GM18907 (cell line): ENCODE results near the gene ANKRD12.

Experiments
- ATAC-seq: cut with Tn5 transposase; IDR thresholded peaks from one replicate; pipeline ENCODE4 v1.9.1; 2021; ENCODE audit warnings: mild to moderate bottlenecking, moderate library complexity; ENCODE audit not compliant: unreplicated experiment

ANKRD12 gene

DNA sequence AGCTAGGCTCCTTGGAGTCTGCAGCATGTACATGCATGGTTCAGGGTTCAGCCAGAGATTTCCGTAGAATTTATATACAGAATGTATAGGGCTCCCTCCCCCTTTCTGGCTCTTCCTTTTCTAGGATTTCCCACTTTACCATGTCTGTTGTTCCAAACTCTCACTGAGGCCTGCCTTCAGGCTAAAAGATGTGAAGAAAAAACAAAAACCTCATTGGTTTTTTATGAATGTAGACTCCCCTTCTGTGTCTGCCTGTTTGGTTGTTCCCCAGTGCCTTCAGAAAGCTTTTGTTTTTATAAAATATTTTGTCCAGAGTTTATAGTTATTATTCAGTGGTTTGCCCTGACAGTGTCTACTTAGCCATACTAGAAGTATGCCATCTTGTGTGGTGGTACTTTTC is 30.5 kb upstream of the ANKRD12 start:
- no peak for ATAC-seq

DNA sequence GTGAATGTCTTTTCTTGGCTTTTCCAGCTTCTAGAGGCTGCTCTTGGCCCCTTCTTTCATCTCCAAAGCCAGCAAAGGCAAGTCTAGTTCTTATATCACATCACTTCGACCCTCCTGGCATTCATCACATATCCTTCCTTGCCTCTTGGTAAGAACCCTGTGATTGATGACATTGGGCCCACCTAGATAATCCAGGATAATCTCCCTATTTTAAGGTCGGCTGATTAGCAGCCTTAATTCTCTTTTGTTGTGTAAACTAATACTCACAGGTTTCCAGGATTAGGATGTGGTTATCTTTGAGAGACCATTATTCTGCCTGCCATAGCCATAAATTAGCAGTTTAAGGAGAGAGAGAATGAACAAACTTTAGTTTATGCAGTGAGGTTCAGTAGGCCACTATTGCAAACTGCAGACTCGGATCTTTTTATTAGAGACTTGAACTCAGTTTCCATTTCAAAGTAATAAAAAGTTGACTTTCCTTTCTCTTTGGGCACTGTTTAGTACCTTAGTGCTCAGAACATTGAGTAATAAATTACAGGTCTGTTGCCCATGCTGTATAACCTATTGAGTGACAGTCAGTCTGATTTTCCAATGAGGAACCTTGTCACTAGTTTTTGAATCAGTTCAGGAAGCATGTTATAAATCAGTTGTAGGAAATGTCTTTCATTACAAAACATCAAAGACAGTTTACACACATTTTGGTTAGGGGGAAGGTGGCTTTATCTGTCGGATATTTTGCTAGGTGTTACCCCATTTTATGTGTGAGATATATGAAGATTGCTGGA is 29.6 kb upstream of the ANKRD12 start:
- ATAC-seq: no peak

DNA sequence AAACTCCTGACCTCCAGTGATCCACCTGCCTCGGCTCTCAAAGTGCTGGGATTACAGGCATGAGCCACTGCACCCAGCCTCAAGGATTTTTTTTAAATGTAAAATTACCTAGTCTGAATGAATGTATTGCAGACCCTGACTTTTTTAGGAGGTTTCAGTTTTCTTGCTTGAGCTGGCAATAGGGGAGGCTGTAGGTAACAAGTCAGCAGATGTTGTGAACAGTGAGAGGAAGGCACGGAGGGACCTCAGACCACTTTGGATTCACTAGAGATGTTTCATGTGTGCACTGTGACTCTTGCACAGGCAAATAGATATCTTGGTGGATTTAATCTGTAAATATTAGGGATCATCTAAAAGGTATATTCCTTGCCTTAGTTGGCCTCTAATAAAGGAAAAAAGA is 27.7 kb upstream of the ANKRD12 start:
- ATAC-seq: no peak

DNA sequence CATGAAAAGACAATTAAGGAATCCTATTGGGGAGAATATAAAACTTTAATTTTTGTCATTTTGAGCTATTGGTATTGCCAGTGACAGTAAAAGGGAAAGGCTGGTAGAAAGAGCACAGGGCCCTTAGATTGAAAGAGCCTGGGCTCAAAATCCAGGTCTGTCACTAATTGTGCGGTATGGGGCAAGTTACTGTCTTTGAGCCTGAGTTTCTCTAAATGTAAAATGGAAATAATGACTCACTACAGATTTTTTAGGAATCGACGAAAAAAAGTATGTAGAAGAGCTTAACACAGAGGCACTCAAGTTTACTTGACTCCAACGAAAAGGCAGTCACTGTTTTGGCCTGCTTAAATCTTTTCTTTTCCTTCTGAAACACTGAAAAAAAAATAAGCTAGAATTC is 27.1 kb upstream of the ANKRD12 start:
- no peak for ATAC-seq

DNA sequence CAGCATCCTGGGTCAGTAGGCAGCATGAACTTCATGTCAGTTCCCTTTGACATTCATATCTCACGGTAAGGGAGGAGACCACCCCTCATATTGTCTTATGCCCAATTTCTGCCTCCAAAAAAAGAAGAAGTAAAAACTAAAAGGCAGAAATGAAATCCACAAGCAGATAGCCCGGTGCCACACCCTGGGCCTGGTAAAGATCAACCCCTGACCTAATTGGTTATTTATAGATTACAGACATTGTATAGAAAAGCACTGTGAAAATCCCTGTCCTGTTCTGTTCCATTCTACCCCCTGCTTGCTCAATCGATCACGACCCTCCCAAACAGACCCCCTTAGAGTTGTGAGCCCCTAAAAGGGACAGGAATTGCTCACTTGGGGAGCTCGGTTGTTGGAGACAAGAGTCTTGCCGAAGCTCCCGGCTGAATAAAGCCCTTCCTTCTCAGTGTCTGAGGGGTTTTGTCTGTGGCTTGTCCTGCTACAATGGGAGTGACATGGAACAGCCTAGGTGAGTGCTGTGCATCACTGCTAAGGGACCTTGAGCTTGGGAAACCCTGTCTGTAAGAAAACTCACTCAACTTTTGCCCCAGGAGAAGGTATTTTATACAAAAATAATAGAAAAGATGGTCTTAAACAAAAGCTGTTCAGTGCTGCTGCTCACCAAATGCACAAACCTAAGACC is 23.0 kb upstream of the ANKRD12 start:
- ATAC-seq: no peak

DNA sequence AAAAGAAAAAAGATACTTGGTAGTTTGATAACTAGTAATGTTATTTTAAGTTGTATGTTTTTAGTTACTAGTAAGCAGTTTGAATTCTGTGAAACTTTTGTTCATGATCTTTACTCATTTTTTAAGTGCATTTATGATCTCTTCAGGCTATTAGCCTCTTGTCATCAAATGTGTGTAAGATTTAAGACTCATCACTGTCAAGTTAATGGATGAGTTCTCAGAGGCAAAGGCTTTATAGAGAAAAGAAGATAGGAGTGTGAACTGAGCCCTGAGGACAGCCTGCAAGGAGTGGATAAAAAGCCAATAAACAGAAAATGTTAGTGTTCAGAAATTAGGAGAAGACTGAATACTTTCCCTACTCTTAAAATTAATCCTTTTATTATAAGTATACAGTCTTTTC is 20.6 kb upstream of the ANKRD12 start:
- ATAC-seq: no peak

DNA sequence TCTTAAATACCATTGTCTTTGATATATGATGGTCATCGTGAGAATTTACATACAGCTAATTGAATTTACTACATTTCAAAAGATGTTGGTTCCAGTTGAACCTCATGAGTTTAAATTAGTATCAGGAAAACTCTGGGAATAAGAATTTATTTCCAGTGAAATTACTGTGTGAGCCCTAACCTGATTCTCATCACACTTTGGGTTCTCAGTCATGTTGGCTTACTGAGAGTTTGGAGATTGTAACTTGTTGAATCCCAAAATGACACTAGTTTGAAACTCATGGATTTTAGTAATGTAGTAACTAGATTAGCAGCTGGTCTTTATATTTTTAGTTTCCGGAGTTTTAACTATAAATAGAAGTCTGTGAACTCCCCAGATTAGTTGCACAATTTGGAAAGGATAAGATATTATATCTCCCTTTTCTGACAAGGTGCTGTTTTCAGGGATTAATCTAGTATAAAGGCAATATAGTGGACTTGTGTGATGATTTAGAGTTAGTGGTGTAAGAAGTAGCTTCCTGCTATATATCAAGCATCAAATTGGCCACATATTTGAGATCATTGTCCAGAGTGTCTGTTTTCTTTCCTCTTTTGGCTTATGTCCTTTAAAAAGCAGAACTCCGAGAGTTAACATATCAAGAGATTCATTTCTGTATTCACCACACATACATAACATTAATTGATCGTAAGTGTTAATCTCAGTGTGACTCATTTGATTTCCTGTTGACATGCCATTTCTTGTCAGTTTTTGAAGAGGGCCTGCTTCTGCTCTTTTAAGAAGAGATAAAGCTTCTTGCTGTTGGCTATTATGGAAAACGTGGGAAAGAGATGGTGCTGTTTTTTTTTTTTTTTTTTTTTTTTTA is 18.4 kb upstream of the ANKRD12 start:
- ATAC-seq: no peak

DNA sequence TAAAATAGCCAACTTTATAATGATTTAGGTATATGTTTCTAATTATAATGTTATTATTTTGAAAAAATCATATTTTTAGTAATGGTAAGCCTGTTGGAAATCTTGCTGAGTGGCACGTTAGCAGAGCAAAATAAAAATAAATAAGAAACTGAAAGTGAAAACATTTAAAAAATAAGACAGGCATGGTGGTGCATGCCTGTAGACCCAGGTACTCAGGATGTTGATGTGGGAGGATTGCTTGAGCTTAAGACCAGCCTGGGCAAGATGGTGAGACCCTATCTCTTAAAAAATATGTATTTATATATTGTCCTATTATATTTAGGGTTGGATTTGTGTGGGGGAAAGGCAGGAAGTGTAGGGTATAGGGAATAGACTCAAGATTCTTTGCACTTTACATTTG is 15.8 kb upstream of the ANKRD12 start:
- ATAC-seq: no peak

DNA sequence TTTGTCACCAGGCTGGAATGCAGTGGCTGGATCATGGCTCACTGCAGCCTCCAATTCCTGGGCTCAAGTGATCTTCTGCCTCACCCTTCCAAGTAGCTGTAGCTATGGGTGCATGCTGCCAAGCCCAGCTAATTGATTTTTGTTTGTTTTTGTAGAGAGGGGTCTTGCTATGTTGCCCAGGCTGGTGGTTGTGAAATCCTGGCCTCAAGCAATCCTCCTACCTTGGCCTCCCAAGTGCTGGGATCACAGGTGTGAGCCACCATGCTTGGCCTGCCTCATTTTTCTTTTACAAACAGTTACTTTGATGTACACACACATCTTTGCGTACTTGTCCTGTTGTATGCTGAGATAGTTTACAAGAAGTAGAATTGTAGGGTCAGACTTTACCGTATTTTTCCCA is 13.1 kb upstream of the ANKRD12 start:
- ATAC-seq: no peak

DNA sequence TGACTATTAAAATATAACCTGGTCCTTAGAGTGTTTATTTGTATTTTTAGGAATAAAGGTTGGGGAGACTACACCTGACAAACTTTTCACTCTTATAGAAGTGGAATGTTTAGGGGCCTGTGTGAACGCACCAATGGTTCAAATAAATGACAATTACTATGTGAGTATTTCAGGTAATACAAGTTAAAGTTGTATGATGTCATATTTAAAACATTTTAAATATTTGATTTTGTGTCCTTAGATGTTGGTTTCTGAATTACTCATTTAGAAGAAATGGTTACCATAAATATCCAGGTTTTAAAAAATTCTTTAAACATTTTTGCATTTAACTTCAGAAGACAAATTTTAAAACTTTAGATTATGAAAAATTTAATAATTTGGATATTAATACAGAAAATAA is 11.8 kb upstream of the ANKRD12 start:
- no peak for ATAC-seq

DNA sequence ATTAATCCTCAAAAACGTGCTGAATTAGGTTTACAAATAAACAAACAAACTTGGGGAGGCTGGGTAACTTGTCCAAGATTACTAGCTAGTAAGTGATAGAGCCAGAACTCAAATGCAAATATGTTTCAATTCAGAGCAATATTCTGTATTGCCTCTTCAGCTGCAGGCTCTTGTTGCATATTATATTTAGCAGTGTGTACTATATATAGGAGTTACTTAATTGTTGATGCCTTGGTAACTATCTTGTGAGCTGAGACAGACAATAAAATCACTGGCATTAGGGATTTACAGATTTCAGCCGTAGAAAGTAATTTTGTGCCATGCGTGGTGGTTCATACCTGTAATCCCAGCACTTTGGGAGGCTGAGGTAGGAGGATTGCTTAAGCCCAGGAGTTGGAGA is 10.2 kb upstream of the ANKRD12 start:
- no peak for ATAC-seq

DNA sequence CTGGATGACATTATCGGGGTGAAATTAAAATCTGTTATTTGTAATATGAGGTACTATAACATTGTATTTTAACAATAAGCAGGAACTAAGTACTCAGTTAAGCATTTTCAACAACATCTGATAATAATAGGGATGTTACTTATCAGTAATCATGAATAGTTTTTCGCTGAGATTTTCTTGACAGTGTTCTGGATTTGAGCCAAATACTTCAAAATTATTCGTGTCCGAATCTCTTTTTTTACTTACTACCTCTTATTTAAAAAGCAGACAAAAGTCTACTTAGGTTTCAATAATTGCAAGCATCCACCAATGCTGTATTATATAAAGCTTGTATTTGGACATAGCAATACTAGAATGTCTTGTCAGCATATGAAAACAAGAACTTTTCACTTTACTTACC is 6.4 kb upstream of the ANKRD12 start:
- ATAC-seq: no peak

DNA sequence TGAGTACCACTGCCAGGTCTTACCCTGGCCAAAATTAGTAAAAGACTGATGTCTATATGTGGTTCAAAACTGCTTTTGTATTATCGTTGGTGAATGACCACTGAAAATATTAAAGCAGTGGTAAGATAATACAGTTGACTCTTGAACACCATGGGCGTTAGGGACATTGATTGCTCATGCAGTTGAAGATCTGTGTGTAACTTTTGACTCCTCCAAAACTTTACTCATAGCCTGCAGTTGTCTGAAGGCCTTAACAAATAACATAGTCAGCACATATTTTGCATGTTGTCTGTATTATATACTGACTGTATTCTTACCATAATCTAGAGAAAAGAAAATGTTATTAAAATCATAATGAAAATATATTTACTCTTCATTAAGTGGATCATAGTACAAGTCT is 5.8 kb upstream of the ANKRD12 start:
- ATAC-seq: no peak

DNA sequence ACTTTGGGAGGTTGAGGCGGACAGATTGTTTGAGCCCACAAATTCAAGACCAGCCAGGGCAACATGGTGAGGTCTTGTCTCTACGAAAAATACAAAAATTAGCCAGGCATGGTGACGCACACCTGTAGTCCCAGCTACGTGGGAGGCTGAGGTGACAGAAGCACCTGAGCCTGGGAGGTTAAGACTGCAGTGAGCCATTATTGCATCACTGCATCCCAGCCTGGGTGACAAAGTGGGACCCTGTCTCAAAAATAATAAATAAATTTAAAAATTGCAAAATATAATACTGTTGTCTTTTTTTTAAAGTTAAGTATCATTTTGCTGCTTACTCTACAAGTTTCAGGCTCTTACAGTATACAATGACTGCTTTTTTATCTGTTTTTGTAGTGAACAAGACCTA is 4.0 kb upstream of the ANKRD12 start:
- ATAC-seq: no peak

DNA sequence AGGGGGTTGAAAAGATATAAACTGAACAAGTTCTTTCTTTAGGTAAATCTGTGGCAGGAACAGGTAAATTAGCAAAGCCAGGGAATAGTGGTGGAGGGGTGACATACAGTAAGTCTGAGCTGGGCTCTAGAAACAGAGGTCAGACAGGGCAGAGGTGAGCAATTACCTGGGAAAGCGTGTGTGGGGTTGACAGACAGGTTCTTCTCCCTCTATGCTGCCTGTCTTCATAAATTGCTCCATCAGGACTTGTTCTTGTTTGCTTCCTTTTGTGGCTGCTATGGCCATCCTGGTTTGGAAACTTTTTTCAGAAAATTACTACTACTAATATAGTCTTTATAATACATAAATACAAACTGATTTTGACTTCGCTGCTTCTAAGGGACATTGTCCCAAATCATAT is 3.4 kb upstream of the ANKRD12 start:
- no peak for ATAC-seq

DNA sequence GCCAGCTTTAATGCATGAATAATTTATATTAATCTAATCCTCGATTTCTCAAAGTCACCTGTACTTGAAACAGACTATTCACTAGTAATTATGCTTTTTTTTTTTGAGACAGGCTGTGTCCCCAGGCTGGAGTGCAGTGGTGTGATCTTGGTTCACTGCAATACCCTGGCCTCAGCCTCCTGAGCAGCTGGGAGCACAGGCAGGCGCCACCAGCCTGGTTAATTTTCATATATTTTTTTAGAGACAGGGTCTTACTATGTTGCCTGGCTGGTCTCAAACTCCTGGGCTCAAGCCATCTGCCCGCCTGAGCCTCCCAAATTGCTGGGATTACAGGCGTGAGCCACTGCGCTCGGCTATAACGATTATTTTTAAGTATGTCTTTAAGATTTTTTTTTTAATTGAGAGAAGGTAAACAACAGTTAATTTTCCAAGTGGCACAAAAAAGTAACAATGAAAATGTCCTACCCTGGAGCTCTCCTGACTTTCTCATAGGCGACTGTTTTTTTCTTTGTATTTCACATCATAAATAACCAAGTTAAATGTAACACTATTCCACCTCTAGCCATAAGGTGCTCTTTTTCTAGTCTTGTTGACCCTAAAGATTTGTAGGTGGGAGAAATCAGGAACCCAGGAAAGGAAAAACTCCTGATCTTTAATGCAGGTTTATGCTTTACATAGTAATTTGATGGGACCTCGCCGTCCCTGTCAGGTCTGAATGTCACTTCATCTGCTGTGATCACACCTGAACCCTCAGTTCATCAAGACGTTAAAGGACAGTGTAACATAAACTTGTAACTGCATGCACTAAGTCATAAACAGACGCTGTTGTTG is 1.3 kb upstream of the ANKRD12 start:
- ATAC-seq: no peak

DNA sequence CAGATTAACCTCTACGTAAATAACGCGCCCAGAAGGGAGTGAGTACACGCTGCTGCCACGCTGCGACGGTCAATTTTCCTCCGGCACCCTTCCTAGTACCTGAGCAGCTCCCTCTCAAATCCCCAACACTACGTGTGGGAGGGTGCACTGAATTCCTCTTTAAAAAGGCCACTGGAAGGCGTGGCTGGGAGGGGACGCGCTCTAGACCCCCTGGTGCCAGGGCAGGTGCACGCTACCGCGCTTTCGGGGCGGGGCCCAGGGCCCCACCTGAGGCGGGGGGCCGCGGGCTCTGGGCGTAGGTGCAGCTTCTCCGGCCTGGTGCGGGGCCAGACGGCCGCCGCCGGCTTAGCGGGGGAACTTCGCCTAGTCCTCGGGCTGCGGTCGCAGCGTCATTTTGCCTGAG is 668 bp upstream of the ANKRD12 start:
- peak; percentile 29 for ATAC-seq

DNA sequence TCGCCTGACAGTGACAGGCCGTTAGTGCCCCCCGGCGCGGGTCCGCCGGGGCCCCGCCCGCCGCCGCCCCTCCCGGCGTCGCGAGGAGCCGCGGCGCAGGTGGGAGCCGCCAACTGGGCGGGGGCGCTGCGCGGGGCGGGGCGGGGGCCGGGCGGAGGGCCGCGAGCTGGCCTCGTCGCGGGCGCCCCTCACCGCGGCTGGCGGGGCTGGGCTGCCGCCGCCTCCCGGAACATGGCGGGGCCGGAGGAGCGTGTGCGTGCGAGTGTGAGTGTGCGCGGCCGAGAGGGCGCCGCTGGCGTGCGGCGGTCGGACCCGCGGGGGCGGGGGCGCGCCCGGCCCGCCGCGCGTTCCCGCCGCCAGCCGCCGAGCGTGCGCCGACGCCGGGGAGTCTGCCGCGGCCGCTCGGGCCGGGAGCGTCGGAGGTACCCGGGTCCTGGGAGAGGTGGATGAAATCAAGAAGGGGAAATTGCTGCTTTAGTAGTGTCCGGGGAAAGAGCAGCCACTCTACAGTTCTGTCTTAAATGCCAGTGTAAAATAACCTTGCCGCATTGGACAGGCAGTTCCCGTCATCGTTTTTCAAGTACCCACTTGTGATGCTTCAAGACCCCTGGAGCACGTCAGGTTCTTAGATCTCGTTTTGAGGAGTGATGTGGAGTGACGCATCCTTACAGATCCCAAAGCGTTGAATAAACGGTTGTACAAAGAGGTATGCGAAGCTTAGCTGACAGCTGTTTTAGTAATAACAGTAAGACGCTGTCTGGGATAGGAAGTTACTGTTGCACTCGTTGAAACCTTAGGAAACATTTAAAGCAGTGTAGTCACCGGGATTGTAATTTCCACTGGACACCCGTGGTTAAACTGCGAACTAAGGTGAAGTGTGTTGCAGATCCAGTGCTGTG is 836 bp downstream of the ANKRD12 start:
- ATAC-seq: peak; percentile 41

DNA sequence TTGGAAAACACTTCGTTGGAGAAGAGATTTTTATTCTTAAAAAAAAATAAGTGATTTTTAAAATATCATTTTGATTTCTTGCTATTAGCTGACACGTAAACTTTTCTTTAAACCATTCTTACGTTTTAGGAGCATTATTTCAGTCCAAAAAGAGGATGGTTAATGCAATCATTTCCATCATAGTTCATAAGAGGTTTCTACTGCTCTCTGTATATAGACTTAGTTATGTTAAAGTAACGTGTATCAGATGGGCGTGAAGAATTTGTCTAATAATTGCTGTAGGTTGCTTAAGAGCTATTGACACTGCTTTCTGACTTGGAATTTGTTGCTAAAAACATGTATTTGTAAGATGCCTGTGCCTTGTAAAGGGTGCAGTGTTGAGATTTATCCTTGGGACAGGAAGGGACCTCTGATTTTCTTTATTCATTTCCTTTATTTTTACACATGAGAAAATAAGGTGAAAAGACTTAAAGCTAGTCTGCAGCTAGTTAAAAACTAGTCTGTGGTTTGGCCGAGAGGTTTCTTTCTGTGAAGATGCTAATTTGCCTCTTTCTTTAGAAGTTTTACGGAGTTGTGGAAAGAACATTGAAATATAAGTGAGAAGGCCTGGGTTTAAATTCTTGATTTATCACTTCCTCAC is 2.9 kb downstream of the ANKRD12 start:
- no peak for ATAC-seq
